Measurements from ENCODE around the gene CNGA4. TPM values are rescaled to one million over a fixed set of nuclear protein-coding genes. Genes with fewer than 3 reads are reported as not detected.

Gene CNGA4
- total RNA-seq, 4 donors from 2014 or later, result 0.26 to 0.90 (median 0.30) TPM; not detected in 1

DNA sequence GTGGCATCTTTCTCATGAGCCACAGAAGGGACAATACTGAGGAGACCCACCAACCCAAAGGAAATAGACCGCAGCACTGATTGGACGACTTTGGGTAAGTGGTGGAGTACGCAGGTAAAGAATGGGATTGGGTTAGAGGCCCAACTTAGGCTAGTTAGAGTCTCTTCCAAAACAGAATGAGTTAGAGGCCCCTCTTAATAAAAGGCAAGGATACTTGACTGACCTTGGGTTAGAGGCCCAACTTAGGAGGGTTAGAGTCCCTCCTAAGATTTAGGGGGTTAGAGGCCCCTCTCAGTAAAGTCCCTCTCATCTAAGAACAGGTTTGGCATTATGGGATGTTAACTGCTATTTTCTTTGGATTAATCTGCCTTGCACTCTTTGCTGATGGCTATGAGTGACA lies 45.4 kb downstream of the CNGA4 start:
- Histone ChIP-seq H3K27ac (no peak overlapping the region), H3K4me3 (no peak overlapping the region), H3K36me3 (no peaks in the 10 kb centered on the region), H3K4me1 (no peaks in the 10 kb centered on the region), H3K27me3 (no peaks in the 10 kb centered on the region), H3K9me3 (no peaks in the 10 kb centered on the region)
- no peak for DNase-seq
- intact Hi-C loops (cut with DNase I; ENCODE audit: low total_unique reads), result no loop called here
- TF ChIP-seq POLR2A (IDR thresholded peaks at IDR 0.05), result no peak
- TF ChIP-seq, protein P1, sequence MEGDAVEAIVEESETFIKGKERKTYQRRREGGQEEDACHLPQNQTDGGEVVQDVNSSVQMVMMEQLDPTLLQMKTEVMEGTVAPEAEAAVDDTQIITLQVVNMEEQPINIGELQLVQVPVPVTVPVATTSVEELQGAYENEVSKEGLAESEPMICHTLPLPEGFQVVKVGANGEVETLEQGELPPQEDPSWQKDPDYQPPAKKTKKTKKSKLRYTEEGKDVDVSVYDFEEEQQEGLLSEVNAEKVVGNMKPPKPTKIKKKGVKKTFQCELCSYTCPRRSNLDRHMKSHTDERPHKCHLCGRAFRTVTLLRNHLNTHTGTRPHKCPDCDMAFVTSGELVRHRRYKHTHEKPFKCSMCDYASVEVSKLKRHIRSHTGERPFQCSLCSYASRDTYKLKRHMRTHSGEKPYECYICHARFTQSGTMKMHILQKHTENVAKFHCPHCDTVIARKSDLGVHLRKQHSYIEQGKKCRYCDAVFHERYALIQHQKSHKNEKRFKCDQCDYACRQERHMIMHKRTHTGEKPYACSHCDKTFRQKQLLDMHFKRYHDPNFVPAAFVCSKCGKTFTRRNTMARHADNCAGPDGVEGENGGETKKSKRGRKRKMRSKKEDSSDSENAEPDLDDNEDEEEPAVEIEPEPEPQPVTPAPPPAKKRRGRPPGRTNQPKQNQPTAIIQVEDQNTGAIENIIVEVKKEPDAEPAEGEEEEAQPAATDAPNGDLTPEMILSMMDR (IDR thresholded peaks at IDR 0.05), result no peak

GRCh38 chr11:6285019-6285418 lies 46.1 kb downstream of the CNGA4 start:
- TF ChIP-seq, protein P1 (IDR thresholded peaks at IDR 0.05), result no peak
- no peak for TF ChIP-seq POLR2A (IDR thresholded peaks at IDR 0.05)
- no peak overlapping the region for H3K4me3 ChIP-seq

More at GRCh38 chr11:6285019-6285418, 46.1 kb downstream of the CNGA4 start:
- Histone ChIP-seq H3K4me1 (no peaks in the 10 kb centered on the region), H3K36me3 (no peaks in the 10 kb centered on the region), H3K27me3 (no peaks in the 10 kb centered on the region), H3K27ac (no peak overlapping the region), H3K9me3 (no peaks in the 10 kb centered on the region)
- intact Hi-C loops (cut with DNase I; ENCODE audit: low total_unique reads), result no loop called here
- no peak for DNase-seq

Other genes starting within 250 kb of the CNGA4 start
- gene OR56A4, start 232.1 kb upstream of the CNGA4 start, total RNA-seq, result not detected
- under 1 TPM in 2 of 4 donors, not detected in 2; 0.07 to 0.12 TPM for gene OR56A1, start 208.3 kb upstream of the CNGA4 start, total RNA-seq
- not detected for gene OR56B4, start 131.4 kb upstream of the CNGA4 start, total RNA-seq
- gene OR52B2, start 68.8 kb upstream of the CNGA4 start, total RNA-seq, result not detected
- not detected for gene OR52W1, start 39.9 kb upstream of the CNGA4 start, total RNA-seq
- gene C11orf42, start 33.5 kb upstream of the CNGA4 start, total RNA-seq, result not detected
- gene FHIP1B, start 4.5 kb upstream of the CNGA4 start, total RNA-seq, result 10 to 100 TPM; 15.4 to 39.8 (median 30.7) TPM
- gene CCKBR, start 20.7 kb downstream of the CNGA4 start, total RNA-seq, result not detected
- 100 to 1,000 TPM in 2 of 4 donors, 10 to 100 TPM in 2; 78.8 to 388 (median 107) TPM for gene CAVIN3, start 81.4 kb downstream of the CNGA4 start, total RNA-seq
- gene SMPD1, start 151.4 kb downstream of the CNGA4 start, total RNA-seq, result 10 to 100 TPM in 3 of 4 donors, 1 to 10 TPM in 1; 5.9 to 36.4 (median 26.0) TPM
- 100 to 1,000 TPM in 1 of 4 donors, 10 to 100 TPM in 3; 16.2 to 110 (median 38.0) TPM for gene APBB1, start 180.0 kb downstream of the CNGA4 start, total RNA-seq
- gene HPX, start 201.9 kb downstream of the CNGA4 start, total RNA-seq, result 10 to 100 TPM in 1 of 4 donors, 1 to 10 TPM in 1, under 1 TPM in 1, not detected in 1; 0.29 to 28.6 (median 1.1) TPM
- 10 to 100 TPM in 3 of 4 donors, 1 to 10 TPM in 1; 9.5 to 42.4 (median 29.6) TPM for gene TRIM3, start 234.9 kb downstream of the CNGA4 start, total RNA-seq
- gene ARFIP2, start 242.2 kb downstream of the CNGA4 start, total RNA-seq, result 10 to 100 TPM; 34.4 to 58.5 (median 51.8) TPM
- 10 to 100 TPM in 3 of 4 donors, 1 to 10 TPM in 1; 7.9 to 40.7 (median 28.4) TPM for gene TIMM10B, start 242.4 kb downstream of the CNGA4 start, total RNA-seq

Data from uterus (tissue), 4 donors.